Measurements from ENCODE around the gene USP21.

USP21 gene

DNA sequence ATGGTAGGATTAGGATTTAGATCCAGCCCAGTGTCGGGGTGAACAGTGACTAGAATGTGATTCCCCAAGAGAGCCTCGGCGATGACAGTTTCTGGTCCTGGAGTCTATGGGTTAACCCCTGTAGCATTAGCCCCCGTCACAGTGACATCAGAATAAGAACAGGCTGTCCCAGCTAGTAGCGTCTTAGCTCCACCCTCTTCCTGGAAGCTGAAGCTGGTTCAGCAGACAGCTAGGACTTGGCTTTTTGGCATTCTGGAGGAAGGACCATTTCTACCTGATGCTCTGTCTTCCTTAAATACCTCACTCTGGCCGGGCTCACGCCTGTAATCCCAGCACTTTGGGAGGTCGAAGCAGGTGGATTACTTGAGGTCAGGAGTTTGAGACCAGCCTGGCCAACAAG, 47.9 kb downstream of the USP21 start:
- in situ Hi-C loops (cut with MboI; ENCODE audit: low sequenced_read_pairs) = loop anchor here (25.0 kb wide), 1 partner anchor 155 kb away; the partner anchor contains the start of gene CFAP126

DNA sequence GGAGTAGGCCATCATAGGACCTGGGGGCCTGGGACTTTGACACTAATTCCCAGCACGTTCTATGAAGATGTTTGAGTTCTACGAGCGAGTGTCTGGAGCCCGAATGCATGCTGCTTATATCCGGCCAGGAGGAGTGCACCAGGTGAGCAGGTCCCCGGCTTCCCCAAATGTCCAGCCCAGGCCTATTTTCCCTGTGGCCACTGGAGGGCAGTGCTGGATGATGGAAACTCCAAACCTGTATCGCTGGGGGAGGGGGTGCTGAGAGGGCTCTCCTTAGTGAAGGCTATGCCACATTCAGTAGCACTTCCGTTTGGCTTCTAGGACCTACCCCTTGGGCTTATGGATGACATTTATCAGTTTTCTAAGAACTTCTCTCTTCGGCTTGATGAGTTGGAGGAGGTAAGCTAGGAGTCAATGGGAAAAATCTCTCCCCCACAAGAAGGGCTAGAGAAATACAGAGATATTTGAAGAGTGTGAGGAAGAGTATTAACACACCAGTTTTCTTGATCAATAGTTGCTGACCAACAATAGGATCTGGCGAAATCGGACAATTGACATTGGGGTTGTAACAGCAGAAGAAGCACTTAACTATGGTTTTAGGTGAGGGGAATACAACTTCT, 50.6 kb downstream of the USP21 start:
- in situ Hi-C loops (cut with MboI; ENCODE audit: low sequenced_read_pairs) = loop anchor here (25.0 kb wide), 1 partner anchor 152 kb away; the partner anchor contains the start of gene CFAP126

DNA sequence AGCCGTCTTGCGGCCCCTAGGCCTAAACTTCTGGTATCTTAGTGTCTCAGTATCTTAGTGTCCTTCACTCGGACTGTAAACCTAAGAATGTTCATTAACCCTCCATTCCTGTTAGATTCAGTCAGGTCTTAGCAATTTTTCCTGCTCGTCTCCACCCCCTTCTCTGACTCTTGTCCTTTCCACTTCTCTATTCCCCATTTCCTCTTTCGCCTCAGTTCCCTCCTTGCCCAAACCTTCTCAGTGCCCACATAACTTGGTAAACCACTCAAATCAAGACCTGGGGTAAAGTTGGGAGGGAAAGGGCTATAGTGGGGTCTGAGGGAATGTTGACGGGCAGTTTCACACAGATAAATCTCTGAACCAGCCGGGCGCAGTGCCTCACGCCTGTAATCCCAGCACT, 55.1 kb downstream of the USP21 start:
- in situ Hi-C loops (cut with MboI; ENCODE audit: low sequenced_read_pairs) = loop anchor here (25.0 kb wide), 1 partner anchor 148 kb away; the partner anchor contains the start of gene CFAP126

DNA sequence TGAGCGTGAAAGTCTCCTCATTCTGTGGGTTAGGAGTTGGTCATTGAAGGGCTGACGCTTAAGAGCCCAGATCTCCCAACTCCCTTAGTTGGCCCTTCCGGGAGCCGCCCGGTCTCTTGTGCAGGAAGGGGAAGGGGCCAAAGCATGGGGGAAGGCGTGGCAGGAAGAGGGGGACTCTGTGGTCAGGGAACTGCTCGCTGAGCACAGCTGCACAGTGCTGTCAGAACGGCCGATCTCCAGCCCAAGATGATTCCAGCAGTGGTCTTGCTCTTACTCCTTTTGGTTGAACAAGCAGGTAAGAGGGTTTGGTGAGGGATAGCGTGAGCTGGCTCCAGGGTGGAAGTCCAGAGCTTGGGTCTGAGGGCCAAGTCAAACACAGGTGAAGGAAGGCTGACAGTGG, 55.8 kb downstream of the USP21 start, which contains the start of gene FCER1G:
TSS of gene FCER1G (plus strand) at position 220 of the 400 bp plus-strand sequence. CDS start at position 247, 27 bp downstream.
- in situ Hi-C loops (cut with MboI; ENCODE audit: low sequenced_read_pairs) = loop anchor here (25.0 kb wide), 1 partner anchor 147 kb away; the partner anchor contains the start of gene CFAP126
